Tibial nerve (tissue), 3 donors: ENCODE results near the gene TIGD4.

Experiments
- CTCF ChIP-seq, 5 experiments: fragments of 200-600 bp in 3 of 5; fragments of 450-650 bp in 2 of 5; sonication (generic) in 3 of 5; IDR thresholded peaks; one replicate each; pipeline ENCODE4 v1.5.1; 2016 to 2019; ENCODE audit warnings: antibody characterized with exemption in 5 of 5, mild to moderate bottlenecking in 3 of 5, moderate library complexity in 2 of 5
- POLR2A ChIP-seq, 2 donors: fragments of 450-650 bp; IDR thresholded peaks; one replicate each; pipeline ENCODE4 v1.6.1; 2017; ENCODE audit warnings: antibody characterized with exemption in 2 of 2, mild to moderate bottlenecking in 2 of 2, moderate library complexity in 2 of 2

GRCh38 chr4:152735396-152735859 lies 44.1 kb downstream of the TIGD4 start:
- no peak for TF ChIP-seq POLR2A (IDR thresholded peaks at IDR 0.05)
- TF ChIP-seq CTCF (IDR thresholded peaks at IDR 0.05): peak; percentile 31 to 52 (median 43)
